HL-60 (cell line): Measurements from ENCODE around the gene PDLIM5.

ENCODE experiments used
- GABPA ChIP-seq: IDR thresholded peaks from 2 replicates; pipeline ENCODE4 v1.6.1; 2012; ENCODE audit warnings: low read depth
- POLR2AphosphoS5 ChIP-seq: IDR thresholded peaks from 2 replicates; pipeline ENCODE4 v1.6.1; 2012; ENCODE audit warnings: low read depth
- SPI1 ChIP-seq: IDR thresholded peaks from 2 replicates; pipeline ENCODE4 v1.6.1; 2012; ENCODE audit warnings: low read depth, mild to moderate bottlenecking, borderline replicate concordance
- TF ChIP-seq, protein P1 (sequence below): IDR thresholded peaks from 2 replicates; pipeline ENCODE4 v1.6.1; 2012; ENCODE audit warnings: low read depth; ENCODE audit not compliant: insufficient replicate concordance
- TF ChIP-seq, protein P2 (sequence below): IDR thresholded peaks from one replicate; pipeline ENCODE4 v1.5.1; 2011; ENCODE audit warnings: low read length, control low read depth, inconsistent platforms; ENCODE audit not compliant: insufficient read depth

- TF ChIP-seq, protein P1, sequence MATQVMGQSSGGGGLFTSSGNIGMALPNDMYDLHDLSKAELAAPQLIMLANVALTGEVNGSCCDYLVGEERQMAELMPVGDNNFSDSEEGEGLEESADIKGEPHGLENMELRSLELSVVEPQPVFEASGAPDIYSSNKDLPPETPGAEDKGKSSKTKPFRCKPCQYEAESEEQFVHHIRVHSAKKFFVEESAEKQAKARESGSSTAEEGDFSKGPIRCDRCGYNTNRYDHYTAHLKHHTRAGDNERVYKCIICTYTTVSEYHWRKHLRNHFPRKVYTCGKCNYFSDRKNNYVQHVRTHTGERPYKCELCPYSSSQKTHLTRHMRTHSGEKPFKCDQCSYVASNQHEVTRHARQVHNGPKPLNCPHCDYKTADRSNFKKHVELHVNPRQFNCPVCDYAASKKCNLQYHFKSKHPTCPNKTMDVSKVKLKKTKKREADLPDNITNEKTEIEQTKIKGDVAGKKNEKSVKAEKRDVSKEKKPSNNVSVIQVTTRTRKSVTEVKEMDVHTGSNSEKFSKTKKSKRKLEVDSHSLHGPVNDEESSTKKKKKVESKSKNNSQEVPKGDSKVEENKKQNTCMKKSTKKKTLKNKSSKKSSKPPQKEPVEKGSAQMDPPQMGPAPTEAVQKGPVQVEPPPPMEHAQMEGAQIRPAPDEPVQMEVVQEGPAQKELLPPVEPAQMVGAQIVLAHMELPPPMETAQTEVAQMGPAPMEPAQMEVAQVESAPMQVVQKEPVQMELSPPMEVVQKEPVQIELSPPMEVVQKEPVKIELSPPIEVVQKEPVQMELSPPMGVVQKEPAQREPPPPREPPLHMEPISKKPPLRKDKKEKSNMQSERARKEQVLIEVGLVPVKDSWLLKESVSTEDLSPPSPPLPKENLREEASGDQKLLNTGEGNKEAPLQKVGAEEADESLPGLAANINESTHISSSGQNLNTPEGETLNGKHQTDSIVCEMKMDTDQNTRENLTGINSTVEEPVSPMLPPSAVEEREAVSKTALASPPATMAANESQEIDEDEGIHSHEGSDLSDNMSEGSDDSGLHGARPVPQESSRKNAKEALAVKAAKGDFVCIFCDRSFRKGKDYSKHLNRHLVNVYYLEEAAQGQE = no peak
- TF ChIP-seq, protein P2, sequence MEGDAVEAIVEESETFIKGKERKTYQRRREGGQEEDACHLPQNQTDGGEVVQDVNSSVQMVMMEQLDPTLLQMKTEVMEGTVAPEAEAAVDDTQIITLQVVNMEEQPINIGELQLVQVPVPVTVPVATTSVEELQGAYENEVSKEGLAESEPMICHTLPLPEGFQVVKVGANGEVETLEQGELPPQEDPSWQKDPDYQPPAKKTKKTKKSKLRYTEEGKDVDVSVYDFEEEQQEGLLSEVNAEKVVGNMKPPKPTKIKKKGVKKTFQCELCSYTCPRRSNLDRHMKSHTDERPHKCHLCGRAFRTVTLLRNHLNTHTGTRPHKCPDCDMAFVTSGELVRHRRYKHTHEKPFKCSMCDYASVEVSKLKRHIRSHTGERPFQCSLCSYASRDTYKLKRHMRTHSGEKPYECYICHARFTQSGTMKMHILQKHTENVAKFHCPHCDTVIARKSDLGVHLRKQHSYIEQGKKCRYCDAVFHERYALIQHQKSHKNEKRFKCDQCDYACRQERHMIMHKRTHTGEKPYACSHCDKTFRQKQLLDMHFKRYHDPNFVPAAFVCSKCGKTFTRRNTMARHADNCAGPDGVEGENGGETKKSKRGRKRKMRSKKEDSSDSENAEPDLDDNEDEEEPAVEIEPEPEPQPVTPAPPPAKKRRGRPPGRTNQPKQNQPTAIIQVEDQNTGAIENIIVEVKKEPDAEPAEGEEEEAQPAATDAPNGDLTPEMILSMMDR = no peak
- TF ChIP-seq POLR2AphosphoS5 = no peak
- TF ChIP-seq GABPA = no peak
- no peak for TF ChIP-seq SPI1
Observed at GRCh38 chr4:94626942-94627341, 175.2 kb downstream of the PDLIM5 start.
